GM12873 (cell line): ENCODE measurements around the gene CD247.

Experiments
- TF ChIP-seq, protein P1 (sequence below): IDR thresholded peaks from 2 replicates; pipeline ENCODE4 v1.5.1; 2012; ENCODE audit warnings: low read depth, mild to moderate bottlenecking, moderate library complexity, low read length, control low read depth; ENCODE audit not compliant: insufficient read depth; ENCODE audit errors: missing control alignments

Gene CD247

DNA sequence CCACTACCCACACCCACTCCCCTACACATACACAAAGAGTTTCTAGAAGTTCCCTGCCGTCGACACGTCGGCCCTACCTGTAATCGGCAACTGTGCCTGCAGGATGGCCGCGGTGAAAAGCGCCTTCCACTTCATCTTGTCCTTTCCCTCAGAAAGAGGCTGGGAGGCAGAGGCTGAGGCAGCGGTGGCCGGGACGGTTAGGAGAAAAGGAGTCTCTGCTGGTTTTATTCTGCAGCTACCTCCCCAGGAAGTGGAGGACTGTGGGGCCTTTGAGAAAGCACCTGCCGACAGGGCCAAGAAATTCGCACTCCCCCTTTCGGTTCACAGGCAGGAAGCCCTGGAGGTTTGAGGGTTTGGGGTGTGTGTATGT, at the start of gene CD247:
Gene CD247, minus strand, starts transcription at position 199 of the 370 bp plus-strand sequence. Its CDS starts 64 bp downstream, at position 135.
- TF ChIP-seq, protein P1, sequence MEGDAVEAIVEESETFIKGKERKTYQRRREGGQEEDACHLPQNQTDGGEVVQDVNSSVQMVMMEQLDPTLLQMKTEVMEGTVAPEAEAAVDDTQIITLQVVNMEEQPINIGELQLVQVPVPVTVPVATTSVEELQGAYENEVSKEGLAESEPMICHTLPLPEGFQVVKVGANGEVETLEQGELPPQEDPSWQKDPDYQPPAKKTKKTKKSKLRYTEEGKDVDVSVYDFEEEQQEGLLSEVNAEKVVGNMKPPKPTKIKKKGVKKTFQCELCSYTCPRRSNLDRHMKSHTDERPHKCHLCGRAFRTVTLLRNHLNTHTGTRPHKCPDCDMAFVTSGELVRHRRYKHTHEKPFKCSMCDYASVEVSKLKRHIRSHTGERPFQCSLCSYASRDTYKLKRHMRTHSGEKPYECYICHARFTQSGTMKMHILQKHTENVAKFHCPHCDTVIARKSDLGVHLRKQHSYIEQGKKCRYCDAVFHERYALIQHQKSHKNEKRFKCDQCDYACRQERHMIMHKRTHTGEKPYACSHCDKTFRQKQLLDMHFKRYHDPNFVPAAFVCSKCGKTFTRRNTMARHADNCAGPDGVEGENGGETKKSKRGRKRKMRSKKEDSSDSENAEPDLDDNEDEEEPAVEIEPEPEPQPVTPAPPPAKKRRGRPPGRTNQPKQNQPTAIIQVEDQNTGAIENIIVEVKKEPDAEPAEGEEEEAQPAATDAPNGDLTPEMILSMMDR: no peak

GRCh38 chr1:167567663-167568062, 49.3 kb upstream of the CD247 start:
- TF ChIP-seq, protein P1: no peak

DNA sequence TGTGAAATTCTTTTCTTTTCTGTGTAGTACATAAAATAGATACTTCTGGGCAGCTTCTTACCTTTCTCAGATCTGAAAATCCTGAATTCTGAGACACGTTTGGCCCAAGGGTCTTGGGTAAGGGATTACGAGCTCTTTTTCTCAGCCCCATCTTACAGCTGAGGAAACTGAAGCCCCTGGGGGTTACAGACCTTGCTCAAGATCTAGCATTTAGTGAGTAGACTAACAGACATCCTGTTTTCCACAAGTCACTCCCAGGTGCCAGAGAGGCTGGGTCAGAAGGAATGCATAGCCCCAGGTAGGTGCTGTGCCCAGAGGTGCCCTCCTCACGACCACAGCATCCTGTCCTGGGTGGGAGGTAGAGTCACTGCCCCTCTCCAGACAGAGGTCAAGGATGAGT, 48.4 kb upstream of the CD247 start:
- TF ChIP-seq, protein P1: no peak

GRCh38 chr1:167565922-167566321, 47.6 kb upstream of the CD247 start:
- TF ChIP-seq, protein P1: no peak

DNA sequence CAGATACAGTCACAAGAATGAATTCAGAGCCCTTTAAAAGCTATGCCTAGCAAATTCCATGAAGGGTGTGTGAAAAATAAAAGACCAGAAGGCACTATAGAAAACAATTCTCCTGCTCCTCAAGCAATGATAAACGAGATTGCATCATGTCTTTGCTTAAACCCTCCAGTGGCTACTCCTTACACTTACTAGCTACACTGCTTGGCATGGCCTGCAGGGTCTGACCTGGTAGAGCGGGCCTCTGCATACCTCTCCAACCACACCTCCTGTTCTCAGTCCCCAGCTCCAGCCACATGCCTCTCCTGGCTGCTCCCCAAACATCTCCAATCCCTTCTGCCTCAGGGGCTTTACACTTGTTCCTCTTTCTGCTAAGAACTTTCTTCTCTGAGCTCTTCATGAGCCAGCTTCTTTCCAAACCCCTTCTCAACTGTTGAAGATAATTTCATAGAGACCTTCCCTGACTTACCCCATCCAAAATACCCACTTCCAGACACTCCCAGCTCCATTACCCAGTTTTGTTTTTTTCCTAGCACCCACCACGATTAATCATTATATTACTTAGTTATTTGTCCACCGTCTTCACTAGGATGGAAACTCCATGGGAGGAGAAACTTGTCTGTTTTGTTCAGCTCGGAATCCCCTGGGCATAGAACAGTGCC, 46.4 kb upstream of the CD247 start:
- TF ChIP-seq, protein P1: no peak

- TF ChIP-seq, protein P1: no peak
These were observed 45.4 kb upstream of the CD247 start for GRCh38 chr1:167563579-167564246.

DNA sequence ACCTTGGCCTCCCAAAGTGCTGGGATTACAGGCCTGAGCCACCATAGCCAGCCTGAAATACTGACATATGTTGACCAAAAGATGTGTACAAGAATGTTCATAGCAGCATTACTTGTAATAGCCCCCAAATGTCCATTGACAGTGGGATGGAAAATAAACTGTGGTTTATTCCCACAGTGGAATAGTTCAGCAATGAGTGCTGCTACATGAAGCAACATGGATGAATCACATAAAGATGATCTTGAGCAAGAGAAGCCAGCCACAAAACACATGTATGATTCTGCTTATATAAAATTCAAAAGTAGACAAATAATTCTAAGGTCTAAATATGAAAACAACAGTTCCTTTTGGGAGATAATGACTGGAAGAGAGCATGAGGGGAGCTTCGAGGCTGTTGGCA, 44.4 kb upstream of the CD247 start:
- TF ChIP-seq, protein P1: no peak
